ENCODE data around the gene CEP70. TPM values are rescaled to one million over a fixed set of nuclear protein-coding genes. Genes with fewer than 3 reads are reported as not detected.
"Not testable (repeated sequence)": the region's sequence is repeated elsewhere in the genome, so short reads cannot be mapped to it uniquely, and the experiment has no call there.

Gene CEP70
- total RNA-seq, 4 donors from 2014 or later = 11.4 to 43.3 (median 16.1) TPM

GRCh38 chr3:138549179-138549977, 44.7 kb downstream of the CEP70 start:
- Histone ChIP-seq H3K4me3 (no peak overlapping the region), H3K36me3 (peaks cover 6 to 77% (median 8%) of the 10 kb centered on the region in 3 donors), H3K27me3 (no peaks in the 10 kb centered on the region), H3K27ac (no peak overlapping the region), H3K9me3 (peaks cover 0 to 66% (median 22%) of the 10 kb centered on the region in 3 donors), H3K4me1 (no peaks in the 10 kb centered on the region)
- no peak for DNase-seq
- intact Hi-C loops (cut with DNase I) = no loop called here
- no peak for TF ChIP-seq POLR2A (IDR thresholded peaks at IDR 0.05)
- TF ChIP-seq, protein P1, sequence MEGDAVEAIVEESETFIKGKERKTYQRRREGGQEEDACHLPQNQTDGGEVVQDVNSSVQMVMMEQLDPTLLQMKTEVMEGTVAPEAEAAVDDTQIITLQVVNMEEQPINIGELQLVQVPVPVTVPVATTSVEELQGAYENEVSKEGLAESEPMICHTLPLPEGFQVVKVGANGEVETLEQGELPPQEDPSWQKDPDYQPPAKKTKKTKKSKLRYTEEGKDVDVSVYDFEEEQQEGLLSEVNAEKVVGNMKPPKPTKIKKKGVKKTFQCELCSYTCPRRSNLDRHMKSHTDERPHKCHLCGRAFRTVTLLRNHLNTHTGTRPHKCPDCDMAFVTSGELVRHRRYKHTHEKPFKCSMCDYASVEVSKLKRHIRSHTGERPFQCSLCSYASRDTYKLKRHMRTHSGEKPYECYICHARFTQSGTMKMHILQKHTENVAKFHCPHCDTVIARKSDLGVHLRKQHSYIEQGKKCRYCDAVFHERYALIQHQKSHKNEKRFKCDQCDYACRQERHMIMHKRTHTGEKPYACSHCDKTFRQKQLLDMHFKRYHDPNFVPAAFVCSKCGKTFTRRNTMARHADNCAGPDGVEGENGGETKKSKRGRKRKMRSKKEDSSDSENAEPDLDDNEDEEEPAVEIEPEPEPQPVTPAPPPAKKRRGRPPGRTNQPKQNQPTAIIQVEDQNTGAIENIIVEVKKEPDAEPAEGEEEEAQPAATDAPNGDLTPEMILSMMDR (IDR thresholded peaks at IDR 0.05) = no peak
- WGBS, 2 donors = 88 to 94% methylated on average over 12 to 13 of the region's 14 CpGs

- no peak for TF ChIP-seq POLR2A (IDR thresholded peaks at IDR 0.05)
- TF ChIP-seq, protein P1 (IDR thresholded peaks at IDR 0.05) = no peak
- Histone ChIP-seq H3K4me1 (no peaks in the 10 kb centered on the region), H3K36me3 (peaks cover 6 to 92% (median 10%) of the 10 kb centered on the region in 3 donors), H3K27me3 (no peaks in the 10 kb centered on the region), H3K27ac (no peak overlapping the region), H3K4me3 (no peak overlapping the region), H3K9me3 (peaks cover 0 to 81% (median 22%) of the 10 kb centered on the region in 3 donors)
- 92 to 93% methylated on average over 2 of the region's 2 CpGs for WGBS, 2 donors
- DNase-seq = no peak
- intact Hi-C loops (cut with DNase I) = no loop called here
These were observed 46.6 kb downstream of the CEP70 start for GRCh38 chr3:138547342-138547975.

- no peak for DNase-seq
- H3K27me3 ChIP-seq = no peaks in the 10 kb centered on the region
- H3K27ac ChIP-seq = no peak overlapping the region
- H3K4me3 ChIP-seq = no peak overlapping the region
- intact Hi-C loops (cut with DNase I) = no loop called here
- H3K4me1 ChIP-seq = no peaks in the 10 kb centered on the region
- H3K9me3 ChIP-seq = peaks cover 0 to 93% (median 39%) of the 10 kb centered on the region in 3 donors
- TF ChIP-seq, protein P1 (IDR thresholded peaks at IDR 0.05) = no peak
- no peak for TF ChIP-seq POLR2A (IDR thresholded peaks at IDR 0.05)
- 86 to 90% methylated on average over 1 of the region's 1 CpG for WGBS, 2 donors
- H3K36me3 ChIP-seq = peaks cover 8 to 100% (median 19%) of the 10 kb centered on the region in 3 donors
These were observed 49.5 kb downstream of the CEP70 start for GRCh38 chr3:138544546-138544945.

GRCh38 chr3:138542977-138543376, 51.1 kb downstream of the CEP70 start:
- Histone ChIP-seq H3K4me3 (no peak overlapping the region), H3K36me3 (peaks cover 5 to 98% (median 11%) of the 10 kb centered on the region in 3 donors), H3K9me3 (peaks cover 0 to 82% (median 39%) of the 10 kb centered on the region in 3 donors), H3K4me1 (no peaks in the 10 kb centered on the region), H3K27me3 (no peaks in the 10 kb centered on the region), H3K27ac (no peak overlapping the region)
- 86 to 100% methylated on average over 1 to 2 of the region's 5 CpGs for WGBS, 2 donors
- TF ChIP-seq, protein P1 (IDR thresholded peaks at IDR 0.05) = no peak
- no peak for TF ChIP-seq POLR2A (IDR thresholded peaks at IDR 0.05)
- intact Hi-C loops (cut with DNase I) = no loop called here
- DNase-seq = no peak

- Histone ChIP-seq H3K36me3 (peaks cover 5 to 64% (median 11%) of the 10 kb centered on the region in 3 donors), H3K4me1 (no peaks in the 10 kb centered on the region), H3K27me3 (no peaks in the 10 kb centered on the region), H3K4me3 (no peak overlapping the region), H3K27ac (no peak overlapping the region), H3K9me3 (peaks cover 0 to 46% (median 17%) of the 10 kb centered on the region in 3 donors)
- TF ChIP-seq, protein P1 (IDR thresholded peaks at IDR 0.05) = no peak
- no peak for TF ChIP-seq POLR2A (IDR thresholded peaks at IDR 0.05)
- DNase-seq = no peak
- intact Hi-C loops (cut with DNase I) = no loop called here
These were observed 54.7 kb downstream of the CEP70 start for GRCh38 chr3:138539352-138539751.

GRCh38 chr3:138521445-138521844, 72.6 kb downstream of the CEP70 start:
- H3K4me3 ChIP-seq; H3K27me3 ChIP-seq; H3K4me1 ChIP-seq; DNase-seq; H3K27ac ChIP-seq; intact Hi-C loops (cut with DNase I): not testable (repeated sequence)
- peaks cover 0 to 16% (median 5%) of the 10 kb centered on the region in 3 donors for H3K9me3 ChIP-seq
- no CpG with 5 or more reads among the region's 23 CpGs for WGBS, 2 donors
- H3K36me3 ChIP-seq = peaks cover 0 to 53% (median 7%) of the 10 kb centered on the region in 3 donors
